ENCODE measurements around the gene PAPPA2. TPM values are rescaled to one million over a fixed set of nuclear protein-coding genes. Genes with fewer than 3 reads are reported as not detected.

The PAPPA2 gene
- total RNA-seq, 1 experiment from 2014 or later = 0.06 TPM

GRCh38 chr1:176669782-176670181, 206.8 kb downstream of the PAPPA2 start:
- TF ChIP-seq, protein P1, sequence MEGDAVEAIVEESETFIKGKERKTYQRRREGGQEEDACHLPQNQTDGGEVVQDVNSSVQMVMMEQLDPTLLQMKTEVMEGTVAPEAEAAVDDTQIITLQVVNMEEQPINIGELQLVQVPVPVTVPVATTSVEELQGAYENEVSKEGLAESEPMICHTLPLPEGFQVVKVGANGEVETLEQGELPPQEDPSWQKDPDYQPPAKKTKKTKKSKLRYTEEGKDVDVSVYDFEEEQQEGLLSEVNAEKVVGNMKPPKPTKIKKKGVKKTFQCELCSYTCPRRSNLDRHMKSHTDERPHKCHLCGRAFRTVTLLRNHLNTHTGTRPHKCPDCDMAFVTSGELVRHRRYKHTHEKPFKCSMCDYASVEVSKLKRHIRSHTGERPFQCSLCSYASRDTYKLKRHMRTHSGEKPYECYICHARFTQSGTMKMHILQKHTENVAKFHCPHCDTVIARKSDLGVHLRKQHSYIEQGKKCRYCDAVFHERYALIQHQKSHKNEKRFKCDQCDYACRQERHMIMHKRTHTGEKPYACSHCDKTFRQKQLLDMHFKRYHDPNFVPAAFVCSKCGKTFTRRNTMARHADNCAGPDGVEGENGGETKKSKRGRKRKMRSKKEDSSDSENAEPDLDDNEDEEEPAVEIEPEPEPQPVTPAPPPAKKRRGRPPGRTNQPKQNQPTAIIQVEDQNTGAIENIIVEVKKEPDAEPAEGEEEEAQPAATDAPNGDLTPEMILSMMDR (conservative IDR thresholded peaks at IDR 0.05; ENCODE audit: low read depth, low read length) = no peak
- no peak for TF ChIP-seq EZH2 (IDR thresholded peaks at IDR 0.05; ENCODE audit: borderline replicate concordance, low read depth, low read length, poor library complexity, severe bottlenecking)
- no peak overlapping the region for H3K4me3 ChIP-seq (ENCODE audit: low read depth, low read length, poor library complexity, severe bottlenecking)
- intact Hi-C loops (cut with micrococcal nuclease; ENCODE audit: unreplicated experiment) = no loop called here
- H3K36me3 ChIP-seq (ENCODE audit: insufficient read depth, low read length, poor library complexity, severe bottlenecking) = no peaks in the 10 kb centered on the region
- ChIA-PET CTCF (no interaction called here), POLR2A (ENCODE audit: low non-redundant PET) (no interaction called here)
- BruUV-seq (replicated peaks) = no TSS peak
- H3K27ac ChIP-seq (ENCODE audit: low read depth, low read length, poor library complexity, severe bottlenecking) = no peak overlapping the region
- no peaks in the 10 kb centered on the region for H3K9me3 ChIP-seq (ENCODE audit: low read depth, low read length, poor library complexity, severe bottlenecking)
- DNase-seq (ENCODE audit: low spot score) = no peak
- H3K4me1 ChIP-seq (ENCODE audit: insufficient read depth, low read length, poor library complexity, severe bottlenecking) = no peaks in the 10 kb centered on the region
- peaks cover 12% of the 10 kb centered on the region for H3K27me3 ChIP-seq (replicated peaks; ENCODE audit: insufficient read depth, low read depth, low read length, poor library complexity)

DNA sequence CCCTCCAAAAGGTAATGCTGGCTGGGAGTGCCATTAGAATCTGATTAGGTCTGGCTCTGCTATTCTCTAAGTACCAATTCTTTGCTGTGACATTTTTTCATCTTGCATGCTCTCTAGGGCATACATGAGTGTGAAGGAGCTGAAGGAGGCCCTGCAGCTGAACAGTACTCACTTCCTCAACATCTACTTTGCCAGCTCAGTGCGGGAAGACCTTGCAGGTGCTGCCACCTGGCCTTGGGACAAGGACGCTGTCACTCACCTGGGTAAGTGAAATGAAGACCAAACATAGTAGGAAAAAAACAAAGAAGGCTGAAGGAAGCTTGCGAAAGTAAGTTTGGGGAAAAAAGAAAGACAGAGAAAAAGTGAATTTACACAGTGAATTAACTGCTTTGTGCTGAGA, 207.9 kb downstream of the PAPPA2 start:
- intact Hi-C loops (cut with micrococcal nuclease; ENCODE audit: unreplicated experiment) = no loop called here
- no peak for DNase-seq (ENCODE audit: low spot score)
- no peak overlapping the region for H3K27ac ChIP-seq (ENCODE audit: low read depth, low read length, poor library complexity, severe bottlenecking)
- H3K4me1 ChIP-seq (ENCODE audit: insufficient read depth, low read length, poor library complexity, severe bottlenecking) = no peaks in the 10 kb centered on the region
- no peaks in the 10 kb centered on the region for H3K36me3 ChIP-seq (ENCODE audit: insufficient read depth, low read length, poor library complexity, severe bottlenecking)
- no TSS peak for BruUV-seq (replicated peaks)
- no peak for TF ChIP-seq EZH2 (IDR thresholded peaks at IDR 0.05; ENCODE audit: borderline replicate concordance, low read depth, low read length, poor library complexity, severe bottlenecking)
- TF ChIP-seq, protein P1 (conservative IDR thresholded peaks at IDR 0.05; ENCODE audit: low read depth, low read length) = no peak
- CTCF ChIA-PET = interaction anchor here (0.6 kb wide), 1 partner anchor 45 kb away, joined by 5 read pairs; no protein-coding TSS in a partner anchor
- POLR2A ChIA-PET (ENCODE audit: low non-redundant PET) = no interaction called here
- no peak overlapping the region for H3K4me3 ChIP-seq (ENCODE audit: low read depth, low read length, poor library complexity, severe bottlenecking)
- H3K27me3 ChIP-seq (replicated peaks; ENCODE audit: insufficient read depth, low read depth, low read length, poor library complexity) = peaks cover 11% of the 10 kb centered on the region
- H3K9me3 ChIP-seq (ENCODE audit: low read depth, low read length, poor library complexity, severe bottlenecking) = no peaks in the 10 kb centered on the region

DNA sequence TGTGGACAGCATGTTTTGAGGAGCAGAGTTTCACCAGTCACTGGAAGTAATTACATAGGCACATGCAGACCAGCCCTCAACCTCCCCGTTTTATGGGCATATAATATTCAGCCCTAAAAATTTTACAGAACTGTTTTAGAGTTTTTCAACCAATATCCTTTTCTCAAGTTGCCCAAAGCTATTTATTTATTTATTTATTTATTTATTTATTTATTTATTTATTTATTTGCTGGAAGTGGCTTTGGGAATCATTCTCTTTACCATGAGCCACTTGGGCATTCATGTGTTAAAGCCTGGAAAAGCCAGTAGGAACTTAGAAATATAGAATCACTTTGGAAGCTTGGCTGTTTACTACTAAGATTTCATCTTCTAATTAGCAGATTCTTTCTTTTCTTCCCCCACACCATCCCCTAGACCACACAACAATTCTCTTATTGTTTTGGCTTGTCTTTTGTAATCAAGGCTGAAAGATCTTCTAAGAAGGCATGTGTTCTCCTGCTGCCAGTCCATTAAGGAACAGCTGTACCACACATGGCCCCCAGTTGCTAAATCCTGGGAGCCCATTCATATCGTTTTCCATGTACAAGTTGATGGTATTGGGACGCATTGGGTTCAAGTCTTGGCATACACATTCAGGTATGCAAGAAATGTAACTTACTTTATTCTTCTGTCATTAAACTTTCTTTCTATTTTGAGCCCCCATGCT, 220.0 kb downstream of the PAPPA2 start:
- Histone ChIP-seq H3K4me1 (ENCODE audit: insufficient read depth, low read length, poor library complexity, severe bottlenecking) (no peaks in the 10 kb centered on the region), H3K27me3 (replicated peaks; ENCODE audit: insufficient read depth, low read depth, low read length, poor library complexity) (no peaks in the 10 kb centered on the region), H3K4me3 (ENCODE audit: low read depth, low read length, poor library complexity, severe bottlenecking) (no peak overlapping the region), H3K27ac (ENCODE audit: low read depth, low read length, poor library complexity, severe bottlenecking) (no peak overlapping the region), H3K9me3 (ENCODE audit: low read depth, low read length, poor library complexity, severe bottlenecking) (no peaks in the 10 kb centered on the region), H3K36me3 (ENCODE audit: insufficient read depth, low read length, poor library complexity, severe bottlenecking) (no peaks in the 10 kb centered on the region)
- intact Hi-C loops (cut with micrococcal nuclease; ENCODE audit: unreplicated experiment) = no loop called here
- no peak for DNase-seq (ENCODE audit: low spot score)
- CTCF ChIA-PET = no interaction called here
- TF ChIP-seq EZH2 (IDR thresholded peaks at IDR 0.05; ENCODE audit: borderline replicate concordance, low read depth, low read length, poor library complexity, severe bottlenecking) = no peak
- TF ChIP-seq, protein P1 (conservative IDR thresholded peaks at IDR 0.05; ENCODE audit: low read depth, low read length) = no peak
- POLR2A ChIA-PET (ENCODE audit: low non-redundant PET) = no interaction called here
- BruUV-seq (replicated peaks) = no TSS peak
